ENCODE measurements around the gene PCNX2.

GRCh38 chr1:232987046-232987773 is 308.3 kb downstream of the PCNX2 start:
- TF ChIP-seq CTCF (tag by site-specific recombination; IDR thresholded peaks at IDR 0.05) (no peak), KLF1 (tag by site-specific recombination; IDR thresholded peaks at IDR 0.05) (no peak), ZBTB49 (tag by site-specific recombination; IDR thresholded peaks at IDR 0.05; ENCODE audit: low read depth) (no peak), HOXC10 (CRISPR knock-in tag; IDR thresholded peaks at IDR 0.05) (no peak), GLIS2 (tag by site-specific recombination; IDR thresholded peaks at IDR 0.05) (no peak), ZNF121 (tag by site-specific recombination; IDR thresholded peaks at IDR 0.05) (no peak)
